Posterior cingulate gyrus (tissue), 11 donors: Measurements from ENCODE around the gene LRP4.

Source experiments
- DNase-seq, 10 donors: peaks; one replicate each; pipeline versions ENCODE4 v3.0.0 to v3.0.0-alpha.2; 2020 to 2021; ENCODE audit warnings: mixed read lengths in 3 of 10
- intact Hi-C: fragments of 100-400 bp; cut with DNase I; formaldehyde crosslinking; loops from one replicate; pipeline ENCODE4 v1.15.1; 2023

LRP4 gene

DNA sequence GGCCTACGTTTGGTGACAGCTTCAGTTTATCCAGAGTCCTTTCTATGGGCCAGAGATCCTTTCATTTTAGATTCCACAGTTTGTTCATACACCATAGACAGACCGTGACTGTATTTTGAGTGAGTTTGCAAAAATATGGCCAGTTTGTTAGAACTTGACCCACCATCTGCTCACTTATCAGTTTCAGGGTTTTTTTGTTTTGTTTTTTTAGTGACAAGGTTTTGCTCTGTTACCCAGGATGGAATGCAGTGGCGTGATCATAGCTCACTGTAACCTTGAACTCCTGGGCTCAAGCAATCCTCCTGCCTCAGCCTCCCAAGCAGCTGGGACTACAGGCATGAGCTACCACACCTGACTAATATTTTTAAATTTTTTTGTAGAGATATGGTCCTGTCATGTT, 63.2 kb downstream of the LRP4 start:
- intact Hi-C loops = no loop called here

DNA sequence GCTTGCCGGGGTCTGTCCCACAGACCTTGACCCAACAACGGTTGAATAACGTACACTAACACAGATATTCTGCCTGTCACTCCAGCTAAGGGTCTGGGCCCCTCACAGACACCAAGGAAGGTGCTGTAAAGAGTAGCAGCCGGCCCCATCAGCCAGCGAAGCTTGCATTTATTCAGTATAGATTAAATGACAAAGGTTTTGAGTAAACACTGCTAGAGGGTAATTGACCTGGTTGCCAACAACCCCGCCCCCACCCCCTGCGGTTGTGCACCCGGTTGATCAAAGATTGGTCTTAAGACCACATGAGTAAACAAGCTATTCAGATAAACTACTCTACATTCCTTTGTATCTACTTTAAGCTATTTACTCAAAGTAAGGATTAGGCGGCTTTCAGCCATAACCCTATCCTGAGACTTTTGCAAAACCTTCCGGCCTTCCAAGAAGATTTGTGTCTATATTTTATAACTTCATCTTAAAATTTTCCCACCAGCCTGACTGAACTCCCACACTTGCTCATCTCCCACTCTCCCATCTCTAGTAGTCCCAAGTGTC, 67.4 kb downstream of the LRP4 start:
- DNase-seq = no peak
- intact Hi-C loops = no loop called here

More for the DNA sequence above, 63.2 kb downstream of the LRP4 start:
- DNase-seq = no peak

DNA sequence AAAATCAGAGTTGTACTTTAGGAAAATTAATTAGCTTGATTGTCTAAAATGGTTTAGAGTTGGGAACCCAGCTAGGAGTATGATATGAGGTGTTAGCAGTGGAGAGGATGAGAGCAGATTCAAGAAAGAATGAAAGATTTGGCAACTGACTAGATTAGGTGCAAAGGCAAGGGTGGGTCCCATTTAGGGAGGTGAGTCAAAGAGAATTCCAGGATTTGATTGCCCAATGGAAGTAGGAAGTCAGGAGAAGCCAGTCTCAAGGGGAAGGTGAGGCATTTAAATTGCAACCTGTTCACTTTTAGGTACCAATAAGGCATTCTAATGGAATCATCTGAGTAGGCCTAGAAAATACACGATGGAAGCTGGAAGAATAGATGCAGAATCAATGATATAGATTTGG, 68.7 kb downstream of the LRP4 start:
- DNase-seq = no peak
- intact Hi-C loops = no loop called here

DNA sequence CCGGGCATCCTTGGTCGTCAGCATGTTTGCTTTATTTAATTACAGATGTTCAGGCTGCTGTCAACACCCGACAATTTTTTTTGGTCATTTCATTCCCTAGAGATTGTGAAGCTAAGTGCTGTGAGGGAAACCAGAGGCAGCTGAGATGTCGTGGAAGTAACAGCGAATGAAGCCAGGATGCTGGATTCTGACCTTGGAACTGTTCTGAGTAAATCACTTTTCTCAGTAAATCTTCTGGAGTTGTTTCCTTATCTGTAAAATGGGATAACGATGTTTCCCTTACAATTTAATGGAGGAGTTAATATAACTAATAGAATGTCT, 71.9 kb downstream of the LRP4 start:
- DNase-seq = no peak
- intact Hi-C loops = loop anchor here (2.0 kb wide), 1 partner anchor 20 kb away; no protein-coding TSS in a partner anchor

DNA sequence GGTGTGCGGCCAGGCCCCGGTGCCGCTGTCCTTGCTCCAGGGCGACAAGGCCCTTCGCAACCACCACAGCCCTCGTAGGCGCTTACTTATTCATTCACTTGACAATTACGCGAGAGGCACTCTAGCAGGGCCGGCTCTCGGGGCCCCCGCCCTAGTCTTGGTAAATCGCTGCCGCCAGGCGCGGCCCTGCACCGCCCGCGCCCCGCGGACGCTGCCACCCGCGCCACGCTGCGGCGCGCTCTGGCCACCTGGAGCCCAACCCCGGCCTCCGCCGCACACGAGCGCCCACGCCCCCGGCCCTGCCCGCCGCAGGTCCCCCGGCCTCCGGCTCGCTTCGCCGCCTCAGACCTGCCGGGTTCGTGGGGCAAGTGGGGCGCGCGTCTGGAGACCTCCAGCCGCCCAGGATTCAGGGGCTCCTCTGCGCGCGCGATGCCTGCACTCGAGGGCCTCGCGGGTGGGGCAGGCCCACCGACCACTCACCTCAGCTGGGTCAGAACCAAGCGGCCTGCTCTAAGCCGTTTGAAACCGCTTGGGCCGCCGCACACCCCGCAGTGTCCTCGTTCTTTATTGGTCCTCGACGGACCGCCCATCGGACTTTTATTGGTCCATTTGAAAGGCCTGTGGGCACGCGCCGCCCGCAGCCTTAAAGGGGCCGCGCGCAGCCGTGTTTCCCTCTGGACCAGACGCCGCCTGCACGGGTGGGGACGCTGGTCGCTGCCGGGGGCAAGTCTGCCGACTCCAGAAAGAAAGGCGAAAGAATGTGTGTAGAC, 72.4 kb downstream of the LRP4 start, which contains the start of gene CKAP5:
TSS of gene CKAP5 (minus strand) at position 541 of the 770 bp plus-strand sequence. CDS start 25,049 bp downstream, outside the sequence.
- DNase-seq = peak; percentile 88 to 99 (median 92)
- intact Hi-C loops = loop anchor here (2.0 kb wide), 1 partner anchor 19 kb away; no protein-coding TSS in a partner anchor

DNA sequence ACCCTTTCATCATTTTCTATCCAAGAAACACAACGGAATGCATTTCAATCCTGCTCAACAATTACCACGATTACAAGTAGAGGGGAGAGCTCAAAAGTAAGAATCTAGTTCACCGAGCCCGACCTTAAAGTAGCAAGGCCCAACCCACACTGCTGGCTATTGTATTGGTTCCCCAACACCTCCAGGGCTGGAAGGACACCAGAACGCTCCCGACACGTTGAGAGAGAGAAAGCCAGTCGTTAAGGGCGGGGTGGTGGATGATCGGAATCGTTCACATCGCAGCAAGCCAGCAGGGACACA, 73.0 kb downstream of the LRP4 start:
- intact Hi-C loops = no loop called here
- no peak for DNase-seq

DNA sequence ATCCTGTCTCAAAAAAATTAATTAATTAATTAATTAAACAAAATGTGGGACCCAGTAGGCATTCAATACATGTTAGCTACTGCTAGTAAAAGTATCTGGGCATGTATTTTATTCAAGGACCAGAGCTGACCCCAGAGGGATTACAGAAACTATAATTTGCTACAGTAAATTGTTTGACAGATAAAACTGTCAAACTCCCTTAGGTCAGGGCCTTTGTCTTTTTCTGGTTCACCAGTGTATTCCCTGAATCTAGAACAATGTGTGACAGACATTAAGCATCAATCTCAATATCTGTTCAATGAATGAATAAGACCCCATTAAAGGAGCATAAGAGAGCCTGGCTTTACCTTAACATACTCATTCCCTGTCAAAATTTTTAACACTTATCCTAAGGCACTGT, 78.2 kb downstream of the LRP4 start:
- intact Hi-C loops = no loop called here
- DNase-seq = no peak

DNA sequence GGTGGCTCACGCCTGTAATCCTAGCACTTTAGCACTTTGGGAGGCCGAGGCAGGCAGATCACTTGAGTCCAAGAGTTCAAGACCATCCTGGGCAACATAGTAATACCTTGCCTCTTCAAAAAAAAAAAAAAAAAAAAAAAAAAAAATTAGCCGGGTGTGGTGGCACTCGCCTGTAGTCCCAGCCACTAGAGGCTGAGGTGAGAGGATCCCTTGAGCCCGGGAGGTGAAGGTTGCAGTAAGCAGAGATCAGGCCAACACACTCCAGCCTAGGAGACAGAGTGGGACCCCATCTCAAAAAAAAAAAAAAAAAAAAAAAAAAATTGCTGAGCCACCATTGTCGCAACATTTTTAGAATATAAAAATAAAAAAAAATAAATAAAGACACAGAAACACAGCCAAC, 79.8 kb downstream of the LRP4 start:
- intact Hi-C loops = no loop called here
- no peak for DNase-seq

DNA sequence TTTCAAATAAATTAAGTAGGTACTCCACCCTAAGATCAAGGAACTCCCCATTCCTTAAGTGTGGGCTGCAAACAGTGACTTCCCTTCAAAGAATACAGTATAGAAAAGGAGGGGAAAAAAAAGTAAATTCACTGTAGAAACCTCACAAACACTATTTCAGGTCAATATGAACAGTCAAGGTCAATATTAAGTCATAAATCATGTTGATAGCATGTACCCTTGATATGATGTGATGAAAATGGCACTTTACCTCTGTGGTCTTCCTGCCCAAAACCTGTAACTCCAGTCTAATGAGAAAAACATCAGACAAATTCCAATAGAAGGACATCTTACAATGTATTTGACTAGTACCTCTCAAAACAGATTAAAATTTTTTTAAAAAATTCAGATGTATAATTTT, 80.5 kb downstream of the LRP4 start:
- no peak for DNase-seq
- intact Hi-C loops = no loop called here

DNA sequence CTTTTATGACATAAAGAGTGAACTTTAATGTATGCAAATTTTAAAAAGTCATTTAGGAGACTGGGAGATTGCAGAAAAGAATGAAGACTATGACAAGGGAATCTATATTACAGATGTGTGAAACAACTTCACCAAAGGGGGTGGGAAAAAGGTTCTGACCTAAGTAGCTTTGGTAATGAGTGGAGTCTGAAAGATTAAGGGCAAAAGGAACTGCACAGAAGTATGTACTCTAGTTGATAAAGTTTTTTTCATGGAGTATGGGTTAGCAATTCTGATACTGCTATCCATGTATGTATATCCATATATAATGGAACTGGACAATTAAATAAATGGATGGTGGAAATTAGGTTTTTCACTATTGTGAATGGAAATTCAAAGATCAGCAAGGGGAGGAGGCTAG, 81.5 kb downstream of the LRP4 start:
- DNase-seq = no peak
- intact Hi-C loops = no loop called here

DNA sequence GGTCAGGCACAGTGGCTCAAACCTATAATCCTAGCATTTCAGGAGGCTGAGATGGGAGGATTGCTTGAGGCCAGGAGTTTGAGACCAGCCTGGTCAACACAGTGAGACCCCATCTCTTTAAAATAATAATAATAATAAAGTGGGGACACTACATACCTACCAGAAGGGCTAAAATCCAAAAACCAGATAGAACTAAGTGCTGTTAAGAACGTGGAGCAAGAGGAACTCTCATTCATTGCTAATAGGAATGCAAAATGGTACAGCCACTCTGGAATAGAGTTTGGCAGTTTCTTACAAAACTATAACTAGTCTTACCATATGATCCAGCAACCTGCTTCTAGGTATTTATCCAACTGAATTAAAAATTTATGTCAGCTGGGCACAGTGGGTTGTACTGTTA, 81.9 kb downstream of the LRP4 start:
- DNase-seq = no peak
- intact Hi-C loops = no loop called here

DNA sequence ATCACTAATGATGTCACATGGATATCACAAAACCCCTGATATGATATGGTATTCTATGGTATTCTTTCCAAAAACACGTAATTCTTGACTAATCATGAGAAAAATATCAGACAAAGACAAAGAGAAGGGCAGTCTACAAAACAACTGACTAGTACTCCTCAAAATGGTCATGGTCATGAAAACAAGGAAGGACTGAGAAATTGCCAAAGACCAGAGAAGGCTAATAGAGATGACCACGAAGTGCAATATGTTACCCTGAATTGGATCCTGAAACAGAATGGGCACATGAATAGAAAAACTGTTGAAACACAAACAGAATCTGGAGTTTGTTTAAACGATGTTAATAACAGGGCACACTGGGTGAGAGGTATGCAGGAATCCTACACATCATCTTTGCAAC, 82.5 kb downstream of the LRP4 start:
- DNase-seq = no peak
- intact Hi-C loops = no loop called here

DNA sequence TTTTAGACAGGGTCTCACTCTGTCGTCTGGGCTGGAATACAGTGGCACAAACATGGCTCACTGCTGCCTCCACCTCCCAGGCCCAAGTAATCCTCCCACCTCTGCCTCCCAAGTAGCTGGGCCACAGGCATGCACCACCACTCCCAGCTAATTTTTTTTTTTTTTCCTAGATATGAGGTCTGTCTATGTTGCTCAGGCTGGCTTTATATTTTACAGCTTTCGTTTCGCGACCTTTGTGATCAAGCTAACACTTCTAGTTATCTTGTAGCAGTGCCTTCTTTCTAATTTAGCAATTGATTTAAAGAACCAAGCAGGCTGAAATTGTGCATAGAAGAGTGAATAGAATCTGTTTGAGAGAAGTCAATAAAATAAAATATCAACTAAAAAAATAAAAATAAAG, 83.5 kb downstream of the LRP4 start:
- intact Hi-C loops = no loop called here
- DNase-seq = no peak

DNA sequence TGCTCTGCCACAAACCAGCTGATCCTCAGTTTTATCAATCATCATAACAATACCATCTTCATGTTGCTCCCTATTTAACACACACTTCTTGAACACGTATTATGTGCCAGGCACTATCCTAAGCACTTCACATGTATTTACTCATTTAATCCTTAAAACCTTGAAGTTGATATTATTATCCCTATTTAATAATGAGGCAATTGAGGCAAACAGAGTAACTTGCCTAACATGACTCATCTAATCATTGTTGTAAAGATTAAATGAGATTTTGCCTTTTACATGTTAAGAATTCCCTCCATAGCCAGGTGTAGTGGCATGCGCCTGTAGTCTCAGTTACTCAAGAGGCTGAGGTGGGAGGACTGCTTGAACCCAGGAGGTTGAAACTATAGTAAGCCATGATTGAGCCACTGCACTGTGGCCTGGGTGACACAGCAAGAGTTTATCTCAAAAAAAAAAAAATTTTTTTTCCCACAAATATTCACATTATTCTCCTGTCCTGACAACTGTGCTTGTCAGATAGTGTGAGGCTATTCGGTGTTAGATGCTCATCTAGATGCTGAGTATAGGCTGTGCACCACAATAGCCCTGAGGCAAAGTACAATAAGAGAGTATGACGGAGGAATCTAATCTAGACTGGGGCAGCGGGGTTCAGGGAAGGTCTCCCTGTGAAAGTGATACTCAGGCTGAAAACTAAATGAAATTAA, 85.7 kb downstream of the LRP4 start:
- intact Hi-C loops = no loop called here
- no peak for DNase-seq

DNA sequence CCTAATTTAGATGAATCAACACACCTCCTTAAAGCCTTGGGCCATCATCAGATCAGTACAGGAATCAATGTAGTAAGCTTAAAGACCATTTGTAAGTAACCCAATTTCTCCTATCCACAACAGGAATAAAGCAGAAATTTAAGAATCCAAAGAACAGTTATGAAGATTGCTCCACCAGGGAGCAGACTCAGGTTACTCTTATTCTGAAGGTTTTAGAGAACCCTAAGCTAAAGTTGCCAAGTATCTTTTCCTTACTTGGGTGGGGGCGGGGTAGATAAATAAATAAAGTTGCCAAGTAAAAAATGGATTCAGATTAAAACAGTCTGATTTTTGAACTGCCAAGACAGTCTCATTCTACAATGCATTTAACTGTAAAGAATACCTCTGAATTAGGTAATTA, 90.4 kb downstream of the LRP4 start:
- intact Hi-C loops = loop anchor here (2.0 kb wide), 1 partner anchor 19 kb away; the partner anchor contains the start of gene CKAP5
- DNase-seq = no peak

DNA sequence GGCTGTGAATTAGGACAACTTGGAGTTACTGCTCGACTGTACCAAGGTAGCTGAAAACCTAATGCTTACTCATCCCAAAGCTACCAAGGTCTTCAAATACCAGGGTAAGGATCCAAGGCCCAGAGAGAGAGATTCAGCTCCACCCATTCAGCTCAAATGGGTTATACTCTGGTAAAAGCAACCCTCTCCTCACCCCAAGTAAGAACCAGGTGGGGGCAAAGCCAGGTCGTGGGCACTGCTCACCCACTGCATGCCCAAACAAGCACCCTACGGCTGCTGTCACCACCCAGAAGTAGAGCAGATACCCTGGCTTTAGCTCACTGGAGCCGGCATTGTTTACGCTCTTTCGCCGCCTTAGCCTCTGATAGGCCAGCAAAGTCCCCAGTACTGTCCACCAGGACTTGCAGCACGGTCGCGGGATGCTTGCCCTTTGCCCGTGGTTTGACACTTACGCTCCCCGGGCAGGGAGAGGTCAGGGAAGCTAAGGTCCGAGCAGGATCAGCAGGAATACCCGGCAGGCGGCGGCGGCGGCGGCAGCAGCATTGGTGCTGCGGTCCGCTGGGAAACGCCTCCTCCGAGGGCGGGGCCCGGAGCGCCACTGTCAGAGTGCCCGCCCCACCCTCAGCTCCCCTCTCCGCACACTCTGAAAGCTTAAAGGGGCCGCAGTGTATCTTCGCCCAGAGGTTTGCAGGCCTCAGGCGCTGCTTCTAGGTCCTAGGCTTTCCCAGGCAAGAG, 91.9 kb downstream of the LRP4 start:
- intact Hi-C loops = loop anchor here (2.0 kb wide), 1 partner anchor 20 kb away; the partner anchor contains the start of gene CKAP5
- DNase-seq = peak; percentile 77 to 98 (median 88)

DNA sequence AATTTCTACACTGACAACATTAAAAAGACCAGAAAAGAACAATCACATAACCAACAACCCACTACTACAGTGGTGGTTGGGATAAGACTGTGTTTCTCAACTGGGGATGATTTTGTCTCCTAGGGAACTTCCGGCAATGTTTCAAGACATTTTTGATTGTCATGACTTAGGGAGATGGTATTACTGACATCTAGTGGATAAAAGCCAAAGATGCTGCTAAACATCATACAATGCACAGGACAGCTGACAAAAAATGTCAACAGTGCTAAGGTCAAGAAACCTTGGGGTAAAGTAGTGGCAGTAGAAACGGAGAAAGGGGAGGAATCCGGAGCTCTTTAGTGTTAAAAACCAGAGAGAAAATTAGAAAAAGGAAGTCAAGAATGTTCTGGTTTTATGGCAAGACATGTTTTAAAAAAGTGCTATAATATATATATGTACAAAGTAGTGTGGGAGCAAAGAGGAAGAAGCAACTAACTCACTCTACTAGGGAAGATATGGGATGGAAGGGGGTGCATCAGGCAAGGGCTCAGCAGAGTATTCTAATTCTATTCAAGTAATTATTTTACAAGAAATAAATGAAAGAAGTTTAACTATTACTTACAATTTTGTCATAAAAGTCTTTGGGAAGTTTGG, 109.4 kb downstream of the LRP4 start:
- no peak for DNase-seq
- intact Hi-C loops = no loop called here
